ENCODE measurements around the gene WIZ.

Gene WIZ

DNA sequence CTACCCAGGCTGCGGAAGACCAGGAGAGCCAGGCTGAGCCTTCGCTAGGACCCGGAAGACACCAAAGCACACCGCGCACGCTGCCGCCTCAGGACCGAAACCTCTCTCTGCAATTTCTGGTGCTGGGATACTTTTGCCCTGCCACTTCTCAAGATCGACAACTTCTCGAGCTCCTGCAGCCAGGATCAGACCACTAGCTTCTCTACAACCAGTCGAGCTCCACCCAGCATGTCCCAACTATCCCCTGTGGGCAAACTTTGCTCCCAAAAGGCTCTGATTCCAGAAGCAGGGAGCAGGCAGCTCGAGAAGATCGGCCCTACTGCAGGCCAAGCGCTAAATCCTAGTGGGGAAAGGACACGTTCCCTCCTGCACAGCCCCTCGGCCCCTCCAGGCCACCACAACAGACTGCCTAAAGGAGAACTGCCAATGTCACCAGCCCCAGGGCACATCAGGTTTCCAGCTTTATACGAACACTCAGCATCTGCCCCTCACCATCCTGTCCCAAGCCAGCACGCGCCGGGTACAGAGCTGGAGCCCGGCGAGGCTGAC is 71.1 kb downstream of the WIZ start:
- Histone ChIP-seq H3K36me3 (ENCODE audit: control insufficient read depth in 1 of 2, insufficient read depth in 2 of 2, low read length in 2 of 2) (peaks cover 4 to 23% of the 10 kb centered on the region in 2 donors), H3K4me3 (ENCODE audit: low read depth in 1 of 2, low read length in 2 of 2) (peak overlapping the region; percentile 85 to 100), H3K27ac (ENCODE audit: low read depth, low read length) (peak overlapping the region; percentile 94), H3K4me1 (ENCODE audit: control insufficient read depth in 1 of 2, insufficient read depth in 2 of 2, low read length in 2 of 2) (peaks cover 24 to 37% of the 10 kb centered on the region in 2 donors), H3K9me3 (ENCODE audit: control insufficient read depth in 1 of 2, low read length in 2 of 2) (no peaks in the 10 kb centered on the region), H3K9ac (ENCODE audit: low read depth in 1 of 2, low read length in 2 of 2) (peak overlapping the region; percentile 60 to 82), H3K27me3 (ENCODE audit: control insufficient read depth in 1 of 2, insufficient read depth in 2 of 2, low read length in 2 of 2) (no peaks in the 10 kb centered on the region)

GRCh38 chr19:15374796-15375440 is 74.8 kb downstream of the WIZ start:
- Histone ChIP-seq H3K4me1 (ENCODE audit: control insufficient read depth in 1 of 2, insufficient read depth in 2 of 2, low read length in 2 of 2) (peaks cover 15 to 27% of the 10 kb centered on the region in 2 donors), H3K27me3 (ENCODE audit: control insufficient read depth in 1 of 2, insufficient read depth in 2 of 2, low read length in 2 of 2) (no peaks in the 10 kb centered on the region), H3K36me3 (ENCODE audit: control insufficient read depth in 1 of 2, insufficient read depth in 2 of 2, low read length in 2 of 2) (peaks cover 18 to 50% of the 10 kb centered on the region in 2 donors), H3K9me3 (ENCODE audit: control insufficient read depth in 1 of 2, low read length in 2 of 2) (no peaks in the 10 kb centered on the region), H3K27ac (ENCODE audit: low read depth, low read length) (peak overlapping the region; percentile 14), H3K9ac (ENCODE audit: low read depth in 1 of 2, low read length in 2 of 2) (no peak overlapping the region), H3K4me3 (ENCODE audit: low read depth in 1 of 2, low read length in 2 of 2) (peak overlapping the region in 1 of 2 donors; percentile 3)

DNA sequence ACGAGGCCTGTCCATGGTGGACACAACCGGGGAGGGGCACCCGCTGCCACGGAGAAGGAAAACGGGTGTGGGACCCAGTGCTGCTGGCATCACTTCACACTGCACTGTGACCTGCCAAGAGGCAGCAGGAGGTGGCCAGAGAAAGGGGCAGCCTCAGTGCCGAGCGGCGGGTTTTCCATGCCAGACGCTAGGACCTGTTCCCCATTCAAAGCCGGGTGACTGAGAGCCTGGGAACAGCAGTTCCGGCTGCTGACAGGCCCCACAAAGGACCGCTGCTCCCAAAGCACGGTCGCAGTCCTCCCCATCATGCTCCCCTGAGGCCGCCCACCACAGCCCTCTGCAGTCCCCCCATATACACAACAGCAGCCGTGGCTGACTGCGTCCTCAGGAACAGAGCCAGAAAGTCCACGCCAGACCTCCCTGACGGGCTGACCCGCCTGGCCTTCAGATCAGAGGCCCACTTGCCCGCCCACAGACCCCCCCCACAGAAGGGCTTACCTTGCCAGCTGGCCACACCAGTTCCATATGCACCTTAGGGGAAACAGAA is 75.6 kb downstream of the WIZ start:
- Histone ChIP-seq H3K9ac (ENCODE audit: low read depth in 1 of 2, low read length in 2 of 2) (no peak overlapping the region), H3K4me1 (ENCODE audit: control insufficient read depth in 1 of 2, insufficient read depth in 2 of 2, low read length in 2 of 2) (peaks cover 15 to 27% of the 10 kb centered on the region in 2 donors), H3K27ac (ENCODE audit: low read depth, low read length) (no peak overlapping the region), H3K27me3 (ENCODE audit: control insufficient read depth in 1 of 2, insufficient read depth in 2 of 2, low read length in 2 of 2) (no peaks in the 10 kb centered on the region), H3K36me3 (ENCODE audit: control insufficient read depth in 1 of 2, insufficient read depth in 2 of 2, low read length in 2 of 2) (peaks cover 26 to 57% of the 10 kb centered on the region in 2 donors), H3K9me3 (ENCODE audit: control insufficient read depth in 1 of 2, low read length in 2 of 2) (no peaks in the 10 kb centered on the region), H3K4me3 (ENCODE audit: low read depth in 1 of 2, low read length in 2 of 2) (no peak overlapping the region)

- Histone ChIP-seq H3K36me3 (ENCODE audit: control insufficient read depth in 1 of 2, insufficient read depth in 2 of 2, low read length in 2 of 2) (peaks cover 31 to 63% of the 10 kb centered on the region in 2 donors), H3K4me3 (ENCODE audit: low read depth in 1 of 2, low read length in 2 of 2) (no peak overlapping the region), H3K27me3 (ENCODE audit: control insufficient read depth in 1 of 2, insufficient read depth in 2 of 2, low read length in 2 of 2) (no peaks in the 10 kb centered on the region), H3K9ac (ENCODE audit: low read depth in 1 of 2, low read length in 2 of 2) (no peak overlapping the region), H3K4me1 (ENCODE audit: control insufficient read depth in 1 of 2, insufficient read depth in 2 of 2, low read length in 2 of 2) (peaks cover 15 to 27% of the 10 kb centered on the region in 2 donors), H3K27ac (ENCODE audit: low read depth, low read length) (no peak overlapping the region), H3K9me3 (ENCODE audit: control insufficient read depth in 1 of 2, low read length in 2 of 2) (no peaks in the 10 kb centered on the region)
These were observed 76.1 kb downstream of the WIZ start for GRCh38 chr19:15373644-15374043.

- Histone ChIP-seq H3K27me3 (ENCODE audit: control insufficient read depth in 1 of 2, insufficient read depth in 2 of 2, low read length in 2 of 2) (no peaks in the 10 kb centered on the region), H3K9ac (ENCODE audit: low read depth in 1 of 2, low read length in 2 of 2) (no peak overlapping the region), H3K4me1 (ENCODE audit: control insufficient read depth in 1 of 2, insufficient read depth in 2 of 2, low read length in 2 of 2) (peaks cover 15 to 24% of the 10 kb centered on the region in 2 donors), H3K36me3 (ENCODE audit: control insufficient read depth in 1 of 2, insufficient read depth in 2 of 2, low read length in 2 of 2) (peaks cover 38 to 70% of the 10 kb centered on the region in 2 donors), H3K9me3 (ENCODE audit: control insufficient read depth in 1 of 2, low read length in 2 of 2) (no peaks in the 10 kb centered on the region), H3K27ac (ENCODE audit: low read depth, low read length) (no peak overlapping the region), H3K4me3 (ENCODE audit: low read depth in 1 of 2, low read length in 2 of 2) (no peak overlapping the region)
These were observed 76.9 kb downstream of the WIZ start for GRCh38 chr19:15372891-15373301.

DNA sequence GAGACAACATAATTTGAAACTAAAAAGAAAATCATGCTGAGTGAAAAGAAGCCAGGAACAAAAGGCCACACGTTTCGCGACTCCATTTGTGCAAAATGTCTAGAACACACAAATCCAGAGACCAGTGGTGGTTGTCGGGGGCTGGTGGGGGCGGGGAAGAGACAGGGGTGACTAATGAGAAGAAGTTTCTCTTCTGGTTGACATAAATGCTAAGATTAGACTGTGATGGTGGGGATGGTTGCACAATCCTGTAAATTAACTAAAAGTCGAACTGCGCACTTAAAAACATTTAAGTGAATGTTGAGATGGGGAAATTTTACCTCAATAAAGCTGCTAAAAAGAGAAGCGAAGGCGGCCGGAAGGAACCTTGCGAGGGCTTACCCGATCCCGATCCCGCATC is 77.3 kb downstream of the WIZ start:
- Histone ChIP-seq H3K27ac (ENCODE audit: low read depth, low read length) (no peak overlapping the region), H3K9me3 (ENCODE audit: control insufficient read depth in 1 of 2, low read length in 2 of 2) (no peaks in the 10 kb centered on the region), H3K4me3 (ENCODE audit: low read depth in 1 of 2, low read length in 2 of 2) (no peak overlapping the region), H3K9ac (ENCODE audit: low read depth in 1 of 2, low read length in 2 of 2) (no peak overlapping the region), H3K27me3 (ENCODE audit: control insufficient read depth in 1 of 2, insufficient read depth in 2 of 2, low read length in 2 of 2) (no peaks in the 10 kb centered on the region), H3K4me1 (ENCODE audit: control insufficient read depth in 1 of 2, insufficient read depth in 2 of 2, low read length in 2 of 2) (peaks cover 12 to 21% of the 10 kb centered on the region in 2 donors), H3K36me3 (ENCODE audit: control insufficient read depth in 1 of 2, insufficient read depth in 2 of 2, low read length in 2 of 2) (peaks cover 41 to 74% of the 10 kb centered on the region in 2 donors)

- Histone ChIP-seq H3K9me3 (ENCODE audit: control insufficient read depth in 1 of 2, low read length in 2 of 2) (no peaks in the 10 kb centered on the region), H3K36me3 (ENCODE audit: control insufficient read depth in 1 of 2, insufficient read depth in 2 of 2, low read length in 2 of 2) (peaks cover 37 to 80% of the 10 kb centered on the region in 2 donors), H3K27ac (ENCODE audit: low read depth, low read length) (no peak overlapping the region), H3K4me3 (ENCODE audit: low read depth in 1 of 2, low read length in 2 of 2) (no peak overlapping the region), H3K9ac (ENCODE audit: low read depth in 1 of 2, low read length in 2 of 2) (no peak overlapping the region), H3K27me3 (ENCODE audit: control insufficient read depth in 1 of 2, insufficient read depth in 2 of 2, low read length in 2 of 2) (no peaks in the 10 kb centered on the region), H3K4me1 (ENCODE audit: control insufficient read depth in 1 of 2, insufficient read depth in 2 of 2, low read length in 2 of 2) (peaks cover 7 to 16% of the 10 kb centered on the region in 2 donors)
These were observed 77.9 kb downstream of the WIZ start for GRCh38 chr19:15371786-15372380.

DNA sequence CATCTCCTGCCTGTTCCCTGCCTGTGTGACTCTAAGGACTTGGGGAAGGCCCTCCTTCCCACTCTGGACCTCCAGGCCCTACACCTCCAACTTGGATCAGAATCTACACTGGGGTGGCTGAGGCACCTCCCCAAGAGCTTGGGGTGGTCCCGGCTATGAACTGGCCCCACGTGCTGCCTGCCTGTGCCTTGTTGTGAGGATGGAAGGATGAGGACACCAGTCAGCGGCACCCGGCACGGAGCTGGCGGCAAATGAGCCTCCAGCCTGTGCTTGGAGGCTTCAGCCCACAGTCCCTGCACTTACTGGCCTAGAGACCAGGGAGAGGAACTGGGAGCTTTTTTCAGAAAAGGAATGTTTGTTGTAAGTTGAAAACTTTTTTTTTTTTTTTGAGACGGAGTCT is 78.6 kb downstream of the WIZ start:
- H3K27me3 ChIP-seq (ENCODE audit: control insufficient read depth in 1 of 2, insufficient read depth in 2 of 2, low read length in 2 of 2): no peaks in the 10 kb centered on the region
- no peak overlapping the region for H3K27ac ChIP-seq (ENCODE audit: low read depth, low read length)
- H3K36me3 ChIP-seq (ENCODE audit: control insufficient read depth in 1 of 2, insufficient read depth in 2 of 2, low read length in 2 of 2): peaks cover 37 to 85% of the 10 kb centered on the region in 2 donors
- no peaks in the 10 kb centered on the region for H3K9me3 ChIP-seq (ENCODE audit: control insufficient read depth in 1 of 2, low read length in 2 of 2)
- H3K9ac ChIP-seq (ENCODE audit: low read depth in 1 of 2, low read length in 2 of 2): no peak overlapping the region
- H3K4me1 ChIP-seq (ENCODE audit: control insufficient read depth in 1 of 2, insufficient read depth in 2 of 2, low read length in 2 of 2): peaks cover 0 to 9% of the 10 kb centered on the region in 2 donors
- H3K4me3 ChIP-seq (ENCODE audit: low read depth in 1 of 2, low read length in 2 of 2): no peak overlapping the region
